ENCODE data around the gene ATOSB.

ATOSB gene

DNA sequence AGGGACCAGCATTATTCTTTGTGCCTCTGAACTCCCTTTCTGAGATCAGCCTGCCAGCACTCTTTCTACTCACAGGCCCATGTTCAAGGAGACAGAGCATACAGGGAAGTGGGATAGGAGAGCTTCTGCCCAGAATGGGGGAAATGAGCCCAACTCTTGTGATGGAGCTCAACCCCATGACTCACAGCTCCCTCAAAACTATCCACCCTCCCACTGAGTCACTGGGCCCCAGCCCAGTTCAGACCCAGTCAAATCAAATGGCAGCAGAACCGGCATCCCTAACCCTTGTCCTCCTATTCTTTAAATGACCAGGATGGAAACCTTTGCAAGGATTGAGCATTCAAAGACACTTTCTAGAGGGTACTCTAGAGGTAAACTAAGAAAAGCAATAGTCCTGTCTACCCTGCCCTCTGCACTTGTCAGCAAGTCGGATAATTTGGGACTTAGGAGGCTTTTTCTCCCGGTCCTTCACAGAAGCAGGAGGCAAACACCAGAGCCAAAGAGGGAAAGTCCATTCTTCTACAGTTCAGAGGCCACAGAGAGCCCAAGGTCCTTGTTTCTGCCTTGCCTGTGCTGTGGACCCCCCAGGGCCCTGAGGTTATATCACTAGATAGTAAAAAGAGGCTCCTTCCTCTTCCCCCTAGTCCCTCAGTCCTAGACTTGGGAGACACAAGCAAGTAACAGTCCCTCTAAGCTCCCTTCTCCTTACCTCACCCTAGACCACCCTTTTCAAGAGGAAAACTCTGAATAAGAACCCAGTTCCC, 3.2 kb downstream of the ATOSB start:
- no peak for DNase-seq

DNA sequence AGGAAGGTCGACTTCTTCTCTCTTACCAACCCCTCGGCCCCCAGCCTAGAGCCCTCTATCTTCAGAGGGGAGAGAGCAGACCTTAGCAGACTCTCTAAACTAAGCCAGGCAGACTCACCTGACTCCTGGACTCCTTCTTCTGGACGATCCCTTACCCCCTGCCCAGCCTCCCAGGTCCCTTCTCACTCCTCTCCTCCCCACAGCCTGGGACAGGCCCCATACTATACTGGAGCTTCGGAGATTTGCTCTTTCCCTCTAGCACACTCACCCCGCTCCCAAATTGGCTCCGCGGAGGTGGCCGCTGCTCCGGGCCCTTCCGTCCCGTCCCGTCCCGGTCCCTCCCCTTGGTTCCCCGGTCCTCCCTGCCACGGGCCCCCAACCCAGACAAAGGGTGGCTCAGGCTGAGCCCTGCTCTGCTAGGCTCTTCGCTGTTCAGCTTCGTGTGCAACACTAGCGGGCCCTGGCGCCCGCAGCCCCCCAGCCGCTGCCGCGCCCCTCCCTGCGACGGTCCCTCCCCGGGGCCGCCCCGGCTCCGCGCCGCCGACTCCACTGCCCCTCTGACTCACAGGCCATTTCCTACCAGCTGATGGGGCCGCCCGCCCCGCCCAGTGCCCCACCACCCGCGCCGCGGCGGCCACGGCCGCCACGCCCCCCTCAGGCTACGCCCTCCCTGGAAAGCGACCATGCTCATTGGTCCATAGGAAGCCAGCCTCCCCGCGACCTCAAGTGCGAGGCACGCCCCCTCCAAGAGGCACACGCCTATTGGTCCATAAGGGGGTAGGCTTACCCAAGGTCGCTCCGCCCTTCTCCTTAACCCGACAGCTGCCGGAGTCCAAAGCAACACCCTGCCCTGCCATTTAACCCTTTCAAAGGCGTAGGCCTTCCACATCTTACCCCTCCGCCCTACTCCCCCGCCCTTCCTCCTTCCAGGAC, 4.4 kb downstream of the ATOSB start:
- DNase-seq = peak; percentile 94

DNA sequence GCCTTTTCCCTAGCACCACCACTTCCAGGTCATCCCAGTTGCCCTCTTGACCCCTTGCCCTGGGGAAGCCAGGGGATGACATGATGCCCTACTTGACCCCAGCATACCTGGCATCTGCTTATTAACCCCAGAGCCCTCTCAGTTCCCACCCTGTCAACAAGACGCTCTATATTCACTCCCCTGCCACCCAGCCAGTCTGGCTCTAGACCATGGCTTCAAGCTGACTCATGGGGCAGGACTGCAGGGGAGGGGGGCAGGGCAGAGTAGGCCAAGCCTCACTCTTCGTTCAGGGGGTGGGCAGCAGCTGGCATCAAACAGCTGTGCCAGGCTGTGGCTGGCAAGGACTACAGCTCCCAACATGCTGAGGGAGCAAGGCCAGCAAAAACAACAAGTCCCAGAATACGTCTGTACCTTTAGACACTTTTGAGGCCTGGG, 5.3 kb downstream of the ATOSB start:
- DNase-seq = no peak

DNA sequence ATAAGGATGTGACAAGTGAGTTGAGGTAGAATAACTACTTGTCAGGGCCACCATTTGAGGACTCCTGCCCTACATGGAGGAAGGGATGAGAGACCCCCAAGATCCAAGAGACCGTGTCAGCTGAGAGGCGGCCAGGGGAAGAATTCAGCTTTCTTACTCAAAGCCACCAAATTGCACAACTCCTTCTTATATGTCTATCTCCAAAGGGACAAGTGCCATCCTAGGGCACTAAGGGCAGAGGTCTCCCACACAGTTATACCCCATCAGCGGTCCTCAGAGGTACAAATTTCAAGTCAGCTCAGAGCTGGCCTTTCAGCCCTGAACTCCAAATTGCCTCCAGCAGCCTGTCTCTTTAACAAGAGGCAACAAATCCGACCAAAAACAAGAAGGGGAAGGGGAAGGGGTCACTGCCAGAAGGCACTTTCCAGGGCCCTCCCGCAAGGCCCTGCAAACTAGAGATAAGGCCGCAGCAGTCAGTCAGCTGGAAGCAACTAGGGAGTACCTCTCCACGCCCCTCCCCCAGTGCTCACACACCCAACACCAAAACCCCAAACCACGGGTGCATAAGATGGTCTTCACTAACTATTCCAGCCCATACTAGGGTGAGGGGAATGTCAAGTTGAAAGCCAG, 6.6 kb downstream of the ATOSB start:
- no peak for DNase-seq

DNA sequence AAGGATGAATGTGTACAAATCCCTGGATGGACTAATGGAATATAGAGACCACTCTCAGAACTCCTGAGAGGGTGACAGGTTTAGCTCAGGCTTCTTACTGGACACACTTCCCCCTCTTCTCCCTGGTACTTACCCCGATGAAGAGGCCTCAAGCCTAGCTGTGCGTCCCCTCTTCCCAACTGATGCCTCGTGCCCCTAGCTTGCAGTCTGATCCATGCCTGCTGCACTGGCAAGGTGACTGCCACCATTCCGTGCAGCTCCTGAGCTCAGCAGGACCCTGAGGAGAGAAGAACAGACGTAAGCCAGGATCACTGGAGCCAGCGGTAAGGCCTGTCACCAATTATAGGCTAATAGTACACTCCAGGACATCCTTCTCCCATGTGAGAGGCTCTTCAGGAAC, 7.2 kb downstream of the ATOSB start:
- DNase-seq = no peak

DNA sequence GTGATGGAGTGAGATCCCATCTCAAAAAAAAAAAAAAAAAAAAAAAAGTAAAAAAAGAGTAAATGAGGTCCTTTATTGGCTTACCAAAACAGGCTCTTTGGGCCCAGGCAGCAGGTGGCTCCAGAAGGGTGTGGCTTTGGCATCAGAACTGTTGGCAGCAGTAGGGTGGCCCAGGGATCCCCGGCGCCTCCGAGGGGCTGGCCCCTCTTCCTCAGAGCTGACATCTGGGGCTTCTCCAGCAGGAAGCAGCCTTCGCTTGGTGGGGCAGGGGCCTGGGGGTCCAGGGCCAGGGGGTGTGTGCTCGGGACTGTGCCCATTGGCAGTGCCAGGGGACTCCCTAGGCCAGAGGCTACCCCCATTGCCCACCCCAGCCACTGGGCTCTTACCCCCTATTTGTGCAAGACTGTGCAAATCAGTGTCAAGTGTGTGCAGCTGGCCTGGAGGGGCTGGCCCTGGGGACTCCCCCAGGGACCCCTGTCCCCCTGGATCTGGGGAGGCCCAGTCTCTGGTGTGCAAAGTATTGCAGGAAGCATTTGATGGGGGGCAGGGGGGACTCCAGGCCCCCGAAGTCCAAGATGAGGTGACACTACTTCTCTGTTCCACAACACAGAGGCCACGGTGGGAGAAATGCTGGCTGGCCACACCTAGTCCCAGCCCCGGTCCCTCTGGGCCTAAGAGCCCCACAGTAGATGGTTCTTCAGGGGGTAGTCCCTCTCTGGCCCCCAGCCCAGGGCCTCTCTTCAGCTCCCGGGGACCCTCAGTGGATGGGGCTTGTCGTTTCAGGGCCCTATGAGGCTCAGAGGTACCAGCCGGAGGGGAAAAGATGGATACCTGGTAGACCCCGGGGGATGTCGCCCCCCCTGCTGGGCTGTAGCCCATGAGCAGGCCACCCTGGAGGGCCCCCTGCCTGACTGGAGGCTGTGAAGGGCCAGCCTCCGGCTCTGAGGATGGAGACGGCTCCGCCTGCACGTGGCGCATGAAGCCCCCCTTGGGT, 8.1 kb downstream of the ATOSB start:
- no peak for DNase-seq

DNA sequence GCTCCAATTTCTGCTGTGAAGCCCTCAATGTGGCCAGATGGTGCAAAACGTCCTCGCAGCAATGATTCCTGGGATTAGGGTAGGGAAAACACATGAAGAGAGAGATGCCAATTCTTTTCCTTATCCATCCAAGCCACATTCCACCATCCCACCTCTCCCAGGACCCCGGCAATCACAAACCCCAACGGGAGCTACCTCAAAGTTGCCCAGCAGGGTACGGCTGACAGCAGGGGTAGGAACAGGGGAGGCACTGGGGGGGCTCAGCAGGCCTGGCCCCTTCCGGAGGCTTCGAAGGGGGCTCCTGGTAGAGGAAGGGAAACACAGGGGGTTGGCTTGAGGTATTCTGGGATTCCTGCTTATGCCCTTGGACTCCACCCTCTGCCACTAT, 9.3 kb downstream of the ATOSB start:
- DNase-seq = no peak

DNA sequence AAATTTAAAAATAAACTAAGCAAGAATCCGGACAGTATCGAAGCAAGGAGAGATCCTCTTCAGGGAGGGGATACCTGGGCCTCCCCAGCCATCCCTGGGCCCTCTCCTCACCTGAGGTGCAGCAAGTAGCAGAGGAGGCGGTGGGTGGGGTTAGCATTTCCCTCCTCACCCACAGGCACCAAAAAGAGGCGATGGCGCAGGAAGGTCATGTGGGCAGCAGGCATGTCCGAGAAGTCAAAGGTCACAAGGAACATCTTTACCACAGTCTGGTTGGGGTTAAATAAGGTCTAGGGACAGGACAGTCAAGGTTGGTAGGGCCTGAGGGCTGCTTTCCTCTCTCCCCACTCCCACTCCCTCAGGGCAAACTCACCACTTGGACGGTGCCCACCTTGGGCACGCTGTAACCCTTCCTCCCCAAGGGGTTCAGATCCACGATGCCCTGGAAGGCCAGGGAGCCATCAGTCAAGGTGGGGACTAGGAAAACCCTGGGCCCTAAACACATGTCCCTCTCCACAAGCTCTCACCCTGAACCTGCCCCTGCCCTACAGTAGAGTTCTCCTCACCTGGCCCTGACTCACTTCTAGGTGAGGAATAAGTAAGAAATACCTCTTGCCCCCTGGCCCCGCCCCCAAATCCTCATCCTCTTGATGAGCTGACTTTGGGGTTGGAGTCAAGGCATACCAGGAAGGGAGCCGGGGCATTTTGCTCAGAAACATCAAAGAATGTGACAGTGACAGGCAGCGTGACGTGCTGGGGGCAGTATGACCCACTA, 9.9 kb downstream of the ATOSB start:
- DNase-seq = no peak

DNA sequence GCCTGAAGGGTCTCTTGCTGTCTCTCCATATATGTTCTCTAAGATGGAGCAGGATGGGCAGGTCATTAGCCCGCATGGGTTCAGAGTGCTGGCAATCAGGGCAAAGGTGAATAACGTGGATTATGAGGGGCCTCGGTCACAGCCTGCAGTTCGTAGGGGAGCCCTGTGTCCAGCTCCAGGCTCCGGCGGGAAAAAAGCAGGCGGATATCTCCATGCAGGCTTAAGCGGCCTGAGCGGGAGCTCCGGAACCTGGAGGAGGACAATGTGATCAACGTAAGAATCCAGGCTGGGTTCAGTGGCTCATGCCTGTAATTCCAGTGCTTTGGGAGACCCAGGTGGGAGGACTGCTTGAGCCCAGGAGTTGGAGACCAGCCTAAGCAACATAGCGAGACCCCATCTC, 10.5 kb downstream of the ATOSB start:
- DNase-seq = no peak

DNA sequence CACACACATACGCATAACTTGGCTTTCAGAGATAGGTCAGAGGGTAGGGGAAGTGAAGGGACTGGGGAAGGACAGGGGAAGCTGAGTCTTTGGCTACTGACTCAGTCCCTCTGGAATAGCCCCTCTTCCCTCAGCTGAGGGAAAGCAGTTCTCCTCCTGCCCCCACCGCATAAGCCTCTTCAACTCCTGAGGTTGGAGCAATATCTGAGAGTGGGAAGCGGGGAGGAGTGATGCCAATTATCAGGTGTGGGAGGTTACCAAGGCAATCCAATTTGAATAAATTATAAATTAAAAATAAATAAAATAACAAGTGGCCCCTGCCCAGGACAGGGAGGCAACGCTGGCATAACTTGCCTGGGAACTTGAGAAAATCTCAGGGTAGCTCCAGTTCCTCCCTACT, 11.1 kb downstream of the ATOSB start:
- no peak for DNase-seq

DNA sequence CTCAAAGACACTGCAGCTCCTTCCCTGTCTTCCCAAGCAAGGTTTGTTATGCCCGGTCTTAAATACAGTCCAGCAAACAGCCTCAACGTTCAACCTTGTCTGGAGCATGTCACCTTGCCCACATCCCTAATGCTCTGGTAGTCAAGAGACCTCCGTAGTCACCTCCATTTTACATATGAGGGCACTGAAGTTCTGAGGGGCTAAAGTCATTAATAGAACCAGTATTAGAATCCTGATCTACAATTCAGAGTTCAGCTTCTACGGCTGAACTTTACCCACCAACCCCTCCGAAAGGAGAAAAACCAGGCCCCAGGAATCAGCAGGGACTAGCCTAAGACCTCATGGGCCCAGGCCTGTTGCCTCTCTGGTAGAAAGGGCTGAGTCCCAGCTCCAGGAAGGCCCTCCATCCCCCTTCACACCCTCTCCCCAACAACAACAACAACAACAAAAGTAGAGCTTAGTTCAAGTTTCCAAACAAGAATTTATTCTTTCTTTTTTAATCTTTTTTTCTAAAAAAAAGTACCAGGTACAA, 11.9 kb downstream of the ATOSB start:
- DNase-seq = no peak

DNA sequence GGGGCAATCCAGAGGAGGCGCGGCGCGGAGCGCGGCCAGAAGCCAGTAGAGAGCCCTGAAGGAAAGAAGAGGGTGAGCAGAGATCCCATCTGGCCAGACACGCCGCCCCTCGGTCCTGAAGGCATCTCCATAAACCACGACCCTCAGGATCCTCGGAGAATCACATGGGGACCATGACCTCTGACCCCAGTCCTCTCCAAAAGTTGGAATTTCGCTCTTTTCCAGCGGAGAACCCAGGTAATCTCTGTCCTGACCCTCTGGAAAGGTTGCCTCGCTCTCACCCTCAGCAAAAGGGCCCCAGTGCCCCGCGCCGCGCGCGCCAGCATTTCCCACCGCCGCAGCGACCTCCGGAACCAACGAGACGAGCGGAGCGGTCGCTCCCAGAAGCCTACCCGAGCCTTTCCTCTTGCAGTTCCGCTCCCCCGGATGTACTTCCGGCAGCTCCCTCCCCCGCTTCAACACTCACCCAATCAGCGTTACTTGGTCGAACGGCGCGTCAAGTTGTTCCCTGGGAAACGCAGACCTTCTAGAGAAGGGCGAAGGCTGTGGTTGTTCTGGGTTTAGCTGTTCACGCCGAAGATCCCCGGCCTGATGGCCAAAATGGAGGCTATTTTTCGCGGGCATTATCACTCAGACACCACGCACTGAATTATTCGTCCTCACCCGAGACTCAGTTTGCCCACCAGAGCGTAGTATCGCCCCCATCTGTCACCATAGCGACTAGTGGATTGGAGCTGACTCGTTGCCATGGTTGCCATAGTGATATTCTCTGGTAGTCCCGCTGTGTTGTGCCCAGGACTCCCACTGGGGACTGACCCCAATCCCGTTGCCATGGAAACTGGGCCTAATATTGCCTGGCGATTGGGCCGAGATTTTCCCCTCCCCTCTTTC, 12.6 kb downstream of the ATOSB start, which contains the start of gene STOML2:
Gene STOML2 (minus strand): TSS at position 363 of the 891 bp plus-strand sequence. CDS start 37 bp downstream, at position 326.
- peak; percentile 93 for DNase-seq

DNA sequence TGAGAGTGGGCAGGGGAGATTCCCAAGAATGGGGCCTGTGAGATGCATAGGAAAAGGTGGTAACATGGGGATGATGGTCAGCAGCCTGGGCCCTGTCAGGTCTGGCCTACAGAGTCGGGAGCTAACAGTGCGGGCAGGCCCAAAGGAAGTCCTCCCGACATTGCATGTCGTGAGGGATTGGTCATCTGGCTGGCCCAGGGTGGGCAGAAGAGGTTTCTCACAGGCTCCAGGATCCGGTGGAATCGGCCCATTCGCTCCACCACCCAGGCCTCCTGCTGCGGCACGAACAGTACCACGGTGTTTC, 13.2 kb downstream of the ATOSB start:
- no peak for DNase-seq

DNA sequence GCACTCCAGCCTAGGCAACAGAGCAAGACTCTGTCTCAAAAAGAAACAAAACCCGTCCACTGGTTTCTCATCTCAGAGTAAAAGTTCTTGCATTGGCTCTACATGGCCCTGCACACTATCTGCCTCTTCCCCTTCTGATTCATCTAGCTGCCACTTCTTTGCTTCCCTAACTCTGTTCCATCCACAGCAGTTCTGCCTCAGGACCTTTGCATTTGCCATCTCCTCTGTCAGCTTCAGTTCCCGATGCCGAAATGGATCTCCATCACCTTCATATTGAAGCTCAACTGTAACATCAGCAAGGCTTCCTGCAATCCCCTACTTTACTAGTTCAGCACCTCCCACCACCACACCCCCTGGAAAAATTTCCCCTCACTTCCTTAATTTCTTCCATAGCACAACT, 18.1 kb downstream of the ATOSB start:
- no peak for DNase-seq

DNA sequence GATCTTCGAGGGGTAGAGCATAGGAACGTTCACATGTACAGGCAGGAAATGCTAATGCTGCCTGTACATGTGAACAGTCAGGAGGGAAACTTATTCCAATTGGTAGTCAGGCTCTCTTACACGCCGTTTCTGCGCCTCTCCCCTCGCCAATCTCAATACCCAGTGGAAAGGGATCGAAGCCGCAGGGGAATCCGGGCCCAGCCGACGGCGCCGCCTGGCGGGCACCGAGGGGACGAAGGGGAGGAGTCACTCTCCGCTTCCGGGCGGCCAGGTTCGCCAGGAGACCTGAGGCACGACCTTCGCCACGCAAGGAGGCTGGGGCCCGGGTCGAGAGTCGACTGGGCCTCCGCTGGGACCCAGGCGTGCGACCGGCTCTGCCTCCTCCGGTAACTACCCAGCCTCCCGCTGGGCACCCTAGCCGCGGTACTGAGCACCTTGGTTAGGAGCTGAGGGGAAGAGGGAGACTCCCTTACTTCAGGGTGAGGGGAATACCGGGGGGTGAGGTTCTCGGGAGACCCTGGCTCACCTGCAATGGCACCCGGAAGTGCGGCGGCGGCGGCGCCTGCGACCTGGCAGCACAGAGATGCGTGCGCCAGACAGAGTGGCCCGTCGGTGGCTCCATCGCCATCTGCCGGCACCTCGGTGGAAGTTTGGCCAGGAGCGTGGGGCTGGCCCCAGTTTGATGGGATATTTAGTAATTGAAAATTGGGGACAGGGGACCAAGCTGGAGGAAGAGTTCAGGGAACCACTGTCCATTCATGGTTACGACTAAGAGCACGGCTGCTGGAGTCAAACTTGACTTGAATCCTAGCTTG, 19.4 kb downstream of the ATOSB start, which contains the start of gene PIGO:
Gene PIGO (minus strand): TSS at position 557 of the 815 bp plus-strand sequence. CDS start 1,026 bp downstream, outside the sequence.
- DNase-seq = peak; percentile 81

DNA sequence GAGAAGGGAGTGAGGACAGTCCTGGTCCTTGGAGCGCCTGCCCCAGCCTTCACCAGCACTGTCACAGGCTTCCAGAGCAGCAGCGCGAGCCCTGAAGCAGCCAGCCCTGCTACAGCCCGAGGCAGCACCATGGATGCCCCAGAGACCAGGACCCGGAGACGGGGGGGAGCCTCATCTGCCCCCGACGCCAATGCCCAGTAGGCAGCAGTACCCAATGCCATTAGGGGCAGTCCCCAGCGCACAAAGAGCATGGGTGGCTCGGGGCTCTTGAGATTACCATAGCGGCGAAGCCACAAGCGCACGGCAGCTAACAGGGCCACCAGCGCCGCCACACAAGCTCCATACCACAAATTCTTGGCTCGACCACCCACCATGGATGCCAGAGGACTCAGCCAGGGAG, 24.1 kb downstream of the ATOSB start:
- no peak for DNase-seq

DNA sequence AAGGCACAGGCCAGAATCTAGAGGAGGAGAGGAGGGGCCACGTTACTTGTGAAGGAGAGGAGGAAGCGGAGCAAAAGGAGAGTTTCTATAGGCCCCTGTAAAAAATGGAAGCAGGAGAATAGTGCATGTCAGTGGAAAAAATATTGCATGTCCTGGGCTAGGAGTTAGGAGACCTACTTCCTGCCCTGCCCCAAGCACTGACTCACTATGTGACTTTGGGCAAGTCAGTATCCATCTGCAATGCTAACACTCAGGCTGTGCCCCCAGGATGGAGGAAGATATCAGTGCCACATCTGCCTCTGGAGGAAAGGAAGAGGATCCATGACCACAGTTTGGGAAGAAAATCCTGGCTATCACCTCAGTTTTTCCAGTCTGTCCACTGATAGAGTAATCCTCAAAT, 26.2 kb downstream of the ATOSB start:
- DNase-seq = no peak

DNA sequence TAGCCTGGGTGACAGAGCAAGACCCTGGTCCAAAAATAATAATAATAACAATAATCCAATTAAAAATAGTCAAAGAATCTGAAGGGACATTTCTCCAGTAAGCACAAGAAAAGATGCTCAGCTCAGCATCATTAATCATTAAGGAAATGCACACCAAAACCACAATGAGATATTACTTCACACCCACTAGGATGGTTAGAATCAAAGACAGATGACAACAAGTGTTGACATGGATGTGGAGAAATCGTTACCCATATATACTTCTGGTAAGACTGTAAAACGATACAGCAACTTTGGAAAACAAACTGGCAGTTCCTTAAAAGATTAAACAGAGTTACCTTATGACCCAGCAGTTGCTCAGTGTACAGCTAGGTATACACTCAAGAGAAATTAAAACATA, 30.6 kb downstream of the ATOSB start:
- no peak for DNase-seq

All from NCI-H1105 treated with DMSO at 0.1 percent for 48 hours (cell line).